ENCODE measurements around the gene IDH3B. TPM values are rescaled to one million over a fixed set of nuclear protein-coding genes. Genes with fewer than 3 reads are reported as not detected.

IDH3B gene
- total RNA-seq, 1 donor from 2014 or later = 101 TPM

DNA sequence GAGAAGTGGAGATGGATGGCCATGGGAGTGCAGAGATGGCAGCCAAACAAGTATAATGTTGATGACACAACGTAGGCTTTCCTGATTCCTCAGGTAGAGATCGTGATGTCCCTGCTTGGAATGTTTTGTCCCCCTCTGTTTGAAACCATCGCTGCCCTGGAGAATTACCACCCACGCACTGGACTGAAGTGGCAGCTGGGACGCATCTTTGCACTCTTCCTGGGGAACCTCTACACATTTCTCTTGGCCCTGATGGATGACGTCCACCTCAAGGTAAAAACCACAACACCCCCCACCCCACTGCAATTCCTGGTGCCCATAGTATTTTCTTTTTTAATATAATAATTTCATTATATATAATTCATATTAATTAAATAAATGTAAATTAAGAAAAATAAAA is 53.7 kb downstream of the IDH3B start:
- no peaks in the 10 kb centered on the region for H3K36me3 Mint-ChIP-seq

More for the DNA sequence above, 53.7 kb downstream of the IDH3B start:
- TF ChIP-seq, protein P1, sequence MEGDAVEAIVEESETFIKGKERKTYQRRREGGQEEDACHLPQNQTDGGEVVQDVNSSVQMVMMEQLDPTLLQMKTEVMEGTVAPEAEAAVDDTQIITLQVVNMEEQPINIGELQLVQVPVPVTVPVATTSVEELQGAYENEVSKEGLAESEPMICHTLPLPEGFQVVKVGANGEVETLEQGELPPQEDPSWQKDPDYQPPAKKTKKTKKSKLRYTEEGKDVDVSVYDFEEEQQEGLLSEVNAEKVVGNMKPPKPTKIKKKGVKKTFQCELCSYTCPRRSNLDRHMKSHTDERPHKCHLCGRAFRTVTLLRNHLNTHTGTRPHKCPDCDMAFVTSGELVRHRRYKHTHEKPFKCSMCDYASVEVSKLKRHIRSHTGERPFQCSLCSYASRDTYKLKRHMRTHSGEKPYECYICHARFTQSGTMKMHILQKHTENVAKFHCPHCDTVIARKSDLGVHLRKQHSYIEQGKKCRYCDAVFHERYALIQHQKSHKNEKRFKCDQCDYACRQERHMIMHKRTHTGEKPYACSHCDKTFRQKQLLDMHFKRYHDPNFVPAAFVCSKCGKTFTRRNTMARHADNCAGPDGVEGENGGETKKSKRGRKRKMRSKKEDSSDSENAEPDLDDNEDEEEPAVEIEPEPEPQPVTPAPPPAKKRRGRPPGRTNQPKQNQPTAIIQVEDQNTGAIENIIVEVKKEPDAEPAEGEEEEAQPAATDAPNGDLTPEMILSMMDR (conservative IDR thresholded peaks at IDR 0.05) = no peak
- Mint-ChIP-seq H3K9me3 (peaks cover 7% of the 10 kb centered on the region), H3K4me3 (no peak overlapping the region), H3K4me1 (ENCODE audit: unreplicated experiment) (no peaks in the 10 kb centered on the region), H3K27me3 (peaks cover 34% of the 10 kb centered on the region), H3K27ac (no peak overlapping the region)
- DNase-seq (ENCODE audit: extremely low spot score, unreplicated experiment) = no peak

Small RNA genes lying within 50 kb of the gene (microRNA-seq; reads per million reads assigned to microRNA genes)
- 10.5 reads per million, percentile 33 among the genes with 10 or more reads in this experiment for gene MIR1292

Other genes starting within 250 kb of the IDH3B start
- gene SNRPB, start 193.4 kb downstream of the IDH3B start, total RNA-seq (ENCODE audit: low replicate concordance) = 177 and 193 TPM in 2 replicates
- gene ZNF343, start 155.3 kb downstream of the IDH3B start, total RNA-seq (ENCODE audit: low replicate concordance) = 10.0 and 16.6 TPM in 2 replicates
- not detected in 2 replicates for gene TMC2, start 127.6 kb downstream of the IDH3B start, total RNA-seq (ENCODE audit: low replicate concordance)
- gene NOP56, start 11.6 kb downstream of the IDH3B start, total RNA-seq (ENCODE audit: low replicate concordance) = 203 and 364 TPM in 2 replicates
- 11.4 and 17.9 TPM in 2 replicates for gene EBF4, start 28.6 kb upstream of the IDH3B start, total RNA-seq (ENCODE audit: low replicate concordance)
- gene CPXM1, start 136.4 kb upstream of the IDH3B start, total RNA-seq (ENCODE audit: low replicate concordance) = 6.6 and 106 TPM in 2 replicates
- not detected in 2 replicates for gene C20orf141, start 150.8 kb upstream of the IDH3B start, total RNA-seq (ENCODE audit: low replicate concordance)
- gene TMEM239, start 152.1 kb upstream of the IDH3B start, total RNA-seq (ENCODE audit: low replicate concordance) = not detected in 2 replicates
- 47.5 and 79.6 TPM in 2 replicates for gene PCED1A, start 176.4 kb upstream of the IDH3B start, total RNA-seq (ENCODE audit: low replicate concordance)
- gene VPS16, start 176.5 kb upstream of the IDH3B start, total RNA-seq (ENCODE audit: low replicate concordance) = 31.8 and 49.9 TPM in 2 replicates
- 50.5 and 73.8 TPM in 2 replicates for gene PTPRA, start 209.3 kb upstream of the IDH3B start, total RNA-seq (ENCODE audit: low replicate concordance)